Measurements from ENCODE around the gene MMP11. TPM values are rescaled to one million over a fixed set of nuclear protein-coding genes. Genes with fewer than 3 reads are reported as not detected.
A peak's percentile ranks its signal among the peaks of the same experiment; 100 is the strongest.

Gene MMP11
- total and polyA plus RNA-seq, 2 of the 13 experiments (the other 11 are each of a cell fraction or from before 2014, with no cell fraction given): 8.9 to 28.6 TPM

DNA sequence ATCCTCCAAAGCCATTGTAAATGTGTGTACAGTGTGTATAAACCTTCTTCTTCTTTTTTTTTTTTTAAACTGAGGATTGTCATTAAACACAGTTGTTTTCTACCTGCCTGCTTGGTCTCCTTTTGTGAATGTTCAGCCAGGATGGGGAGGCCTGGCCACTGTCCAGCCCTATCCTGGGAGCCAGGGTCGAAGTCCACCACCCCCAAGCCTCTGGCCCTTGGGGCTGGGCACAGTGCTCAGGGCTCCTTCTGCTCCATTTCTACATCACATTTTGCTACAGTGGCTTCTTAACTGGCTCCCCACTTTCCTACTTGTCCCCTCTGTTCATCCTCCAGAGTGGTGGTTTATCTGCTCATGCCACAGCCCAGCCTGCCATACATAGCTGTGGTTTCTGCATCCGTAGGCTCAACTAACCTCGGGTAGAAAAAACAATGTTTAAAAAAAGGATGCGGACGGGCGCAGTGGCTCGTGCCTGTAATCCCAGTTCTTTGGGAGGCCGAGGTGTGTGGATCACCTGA lies 11.6 kb downstream of the MMP11 start (continued):
- TF ChIP-seq ZNF234 (CRISPR knock-in tag; conservative IDR thresholded peaks at IDR 0.05): no peak
- no peak for TF ChIP-seq CENPT (CRISPR knock-in tag; IDR thresholded peaks at IDR 0.05; ENCODE audit: low read depth)
- TF ChIP-seq ZMYM3 (CRISPR knock-in tag; IDR thresholded peaks at IDR 0.05): peak; percentile 47; the same call in 1 of the 2 replicates
- peak; percentile 89 for TF ChIP-seq HNF4A (CRISPR knock-in tag; IDR thresholded peaks at IDR 0.05)
- 0 out of 2 replicates have a peak, but pooled peaks have one; percentile 25 for TF ChIP-seq ZMYM2 (CRISPR knock-in tag; IDR thresholded peaks at IDR 0.05)
- no peak for TF ChIP-seq SIN3B (IDR thresholded peaks at IDR 0.05; ENCODE audit: low read length)
- TF ChIP-seq, protein P1, sequence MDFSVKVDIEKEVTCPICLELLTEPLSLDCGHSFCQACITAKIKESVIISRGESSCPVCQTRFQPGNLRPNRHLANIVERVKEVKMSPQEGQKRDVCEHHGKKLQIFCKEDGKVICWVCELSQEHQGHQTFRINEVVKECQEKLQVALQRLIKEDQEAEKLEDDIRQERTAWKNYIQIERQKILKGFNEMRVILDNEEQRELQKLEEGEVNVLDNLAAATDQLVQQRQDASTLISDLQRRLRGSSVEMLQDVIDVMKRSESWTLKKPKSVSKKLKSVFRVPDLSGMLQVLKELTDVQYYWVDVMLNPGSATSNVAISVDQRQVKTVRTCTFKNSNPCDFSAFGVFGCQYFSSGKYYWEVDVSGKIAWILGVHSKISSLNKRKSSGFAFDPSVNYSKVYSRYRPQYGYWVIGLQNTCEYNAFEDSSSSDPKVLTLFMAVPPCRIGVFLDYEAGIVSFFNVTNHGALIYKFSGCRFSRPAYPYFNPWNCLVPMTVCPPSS (IDR thresholded peaks at IDR 0.05): no peak
- no peak for TF ChIP-seq EHMT2 (IDR thresholded peaks at IDR 0.05; ENCODE audit: borderline replicate concordance, low read depth, low read length)
- TF ChIP-seq CC2D1A (CRISPR knock-in tag; IDR thresholded peaks at IDR 0.05): no peak
- TF ChIP-seq AGO1 (IDR thresholded peaks at IDR 0.05; ENCODE audit: low read depth, low read length, poor library complexity, severe bottlenecking): no peak
- TF ChIP-seq, protein P2, sequence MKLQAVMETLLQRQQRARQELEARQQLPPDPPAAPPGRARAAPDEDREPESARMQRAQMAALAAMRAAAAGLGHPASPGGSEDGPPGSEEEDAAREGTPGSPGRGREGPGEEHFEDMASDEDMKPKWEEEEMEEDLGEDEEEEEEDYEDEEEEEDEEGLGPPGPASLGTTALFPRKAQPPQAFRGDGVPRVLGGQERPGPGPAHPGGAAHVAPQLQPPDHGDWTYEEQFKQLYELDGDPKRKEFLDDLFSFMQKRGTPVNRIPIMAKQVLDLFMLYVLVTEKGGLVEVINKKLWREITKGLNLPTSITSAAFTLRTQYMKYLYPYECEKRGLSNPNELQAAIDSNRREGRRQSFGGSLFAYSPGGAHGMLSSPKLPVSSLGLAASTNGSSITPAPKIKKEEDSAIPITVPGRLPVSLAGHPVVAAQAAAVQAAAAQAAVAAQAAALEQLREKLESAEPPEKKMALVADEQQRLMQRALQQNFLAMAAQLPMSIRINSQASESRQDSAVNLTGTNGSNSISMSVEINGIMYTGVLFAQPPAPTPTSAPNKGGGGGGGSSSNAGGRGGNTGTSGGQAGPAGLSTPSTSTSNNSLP (IDR thresholded peaks at IDR 0.05; ENCODE audit: low read depth, low read length): no peak
- peak; percentile 29 for TF ChIP-seq SALL1 (CRISPR knock-in tag; IDR thresholded peaks at IDR 0.05)
- peak; percentile 61; the same call in 1 of the 2 replicates for TF ChIP-seq SAP130 (CRISPR knock-in tag; IDR thresholded peaks at IDR 0.05; ENCODE audit: low read depth)
- TF ChIP-seq POLR2AphosphoS5 (IDR thresholded peaks at IDR 0.05; ENCODE audit: low read depth, low read length): no peak; the same call in 1 of the 2 replicates
- 0 out of 2 replicates have a peak, but pooled peaks have one; percentile 62 for TF ChIP-seq ZNF644 (CRISPR knock-in tag; IDR thresholded peaks at IDR 0.05; ENCODE audit: low read depth)
- no peak for TF ChIP-seq PTBP1 (IDR thresholded peaks at IDR 0.05; ENCODE audit: low read depth, low read length, poor library complexity, severe bottlenecking)
- TF ChIP-seq, protein P3, sequence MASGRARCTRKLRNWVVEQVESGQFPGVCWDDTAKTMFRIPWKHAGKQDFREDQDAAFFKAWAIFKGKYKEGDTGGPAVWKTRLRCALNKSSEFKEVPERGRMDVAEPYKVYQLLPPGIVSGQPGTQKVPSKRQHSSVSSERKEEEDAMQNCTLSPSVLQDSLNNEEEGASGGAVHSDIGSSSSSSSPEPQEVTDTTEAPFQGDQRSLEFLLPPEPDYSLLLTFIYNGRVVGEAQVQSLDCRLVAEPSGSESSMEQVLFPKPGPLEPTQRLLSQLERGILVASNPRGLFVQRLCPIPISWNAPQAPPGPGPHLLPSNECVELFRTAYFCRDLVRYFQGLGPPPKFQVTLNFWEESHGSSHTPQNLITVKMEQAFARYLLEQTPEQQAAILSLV (CRISPR knock-in tag; IDR thresholded peaks at IDR 0.05; ENCODE audit: borderline replicate concordance): no peak
- 0 out of 2 replicates have a peak, but pooled peaks have one; percentile 38 for TF ChIP-seq SIN3A (IDR thresholded peaks at IDR 0.05; ENCODE audit: borderline replicate concordance, low read depth, low read length)
- TF ChIP-seq ZNF460 (CRISPR knock-in tag; IDR thresholded peaks at IDR 0.05; ENCODE audit: borderline replicate concordance): no peak
- TF ChIP-seq, protein P4, sequence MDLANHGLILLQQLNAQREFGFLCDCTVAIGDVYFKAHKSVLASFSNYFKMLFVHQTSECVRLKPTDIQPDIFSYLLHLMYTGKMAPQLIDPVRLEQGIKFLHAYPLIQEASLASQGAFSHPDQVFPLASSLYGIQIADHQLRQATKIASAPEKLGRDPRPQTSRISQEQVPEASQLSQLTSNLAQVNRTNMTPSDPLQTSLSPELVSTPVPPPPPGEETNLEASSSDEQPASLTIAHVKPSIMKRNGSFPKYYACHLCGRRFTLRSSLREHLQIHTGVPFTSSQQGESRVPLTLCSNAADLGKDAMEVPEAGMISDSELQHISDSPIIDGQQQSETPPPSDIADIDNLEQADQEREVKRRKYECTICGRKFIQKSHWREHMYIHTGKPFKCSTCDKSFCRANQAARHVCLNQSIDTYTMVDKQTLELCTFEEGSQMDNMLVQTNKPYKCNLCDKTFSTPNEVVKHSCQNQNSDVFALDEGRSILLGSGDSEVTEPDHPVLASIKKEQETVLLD (CRISPR knock-in tag; IDR thresholded peaks at IDR 0.05; ENCODE audit: low read depth): no peak
- TF ChIP-seq, protein P5, sequence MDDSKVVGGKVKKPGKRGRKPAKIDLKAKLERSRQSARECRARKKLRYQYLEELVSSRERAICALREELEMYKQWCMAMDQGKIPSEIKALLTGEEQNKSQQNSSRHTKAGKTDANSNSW (CRISPR knock-in tag; IDR thresholded peaks at IDR 0.05; ENCODE audit: borderline replicate concordance): 0 out of 2 replicates have a peak, but pooled peaks have one; percentile 9
- no peak for TF ChIP-seq ZFP37 (CRISPR knock-in tag; IDR thresholded peaks at IDR 0.05; ENCODE audit: borderline replicate concordance)
- TF ChIP-seq, protein P6, sequence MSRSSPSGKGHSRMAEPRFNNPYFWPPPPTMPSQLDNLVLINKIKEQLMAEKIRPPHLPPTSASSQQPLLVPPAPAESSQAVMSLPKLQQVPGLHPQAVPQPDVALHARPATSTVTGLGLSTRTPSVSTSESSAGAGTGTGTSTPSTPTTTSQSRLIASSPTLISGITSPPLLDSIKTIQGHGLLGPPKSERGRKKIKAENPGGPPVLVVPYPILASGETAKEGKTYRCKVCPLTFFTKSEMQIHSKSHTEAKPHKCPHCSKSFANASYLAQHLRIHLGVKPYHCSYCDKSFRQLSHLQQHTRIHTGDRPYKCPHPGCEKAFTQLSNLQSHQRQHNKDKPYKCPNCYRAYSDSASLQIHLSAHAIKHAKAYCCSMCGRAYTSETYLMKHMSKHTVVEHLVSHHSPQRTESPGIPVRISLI (CRISPR knock-in tag; IDR thresholded peaks at IDR 0.05; ENCODE audit: borderline replicate concordance): peak; percentile 58; the same call in 1 of the 2 replicates
